ENCODE data around the gene ZDHHC20. TPM values are rescaled to one million over a fixed set of nuclear protein-coding genes. Genes with fewer than 3 reads are reported as not detected.

Gene ZDHHC20
- total RNA-seq, 1 donor from 2014 or later = 49.6 TPM

DNA sequence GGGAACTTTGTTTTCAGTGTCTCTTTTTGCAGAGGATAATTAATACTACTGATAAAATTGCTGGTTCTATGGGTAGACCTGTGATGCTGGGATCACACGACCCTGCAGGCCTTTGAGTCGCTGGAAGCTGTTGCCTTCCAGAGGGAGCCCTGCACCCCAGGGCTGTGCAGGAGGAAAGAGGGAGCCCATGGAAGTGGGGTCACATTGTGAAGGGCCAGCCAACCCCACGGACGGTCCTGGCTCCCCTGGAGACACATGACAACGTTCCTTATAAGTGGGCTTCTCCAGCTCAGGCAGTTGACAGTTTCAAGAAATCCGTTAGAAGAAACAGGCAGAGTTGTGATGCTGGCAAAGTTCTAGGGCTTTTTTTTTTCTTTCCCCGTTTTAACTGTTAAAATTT lies 98.0 kb downstream of the ZDHHC20 start:
- no peaks in the 10 kb centered on the region for H3K27me3 ChIP-seq (ENCODE audit: control insufficient read depth, insufficient read depth, low read length)
- TF ChIP-seq, protein P1, sequence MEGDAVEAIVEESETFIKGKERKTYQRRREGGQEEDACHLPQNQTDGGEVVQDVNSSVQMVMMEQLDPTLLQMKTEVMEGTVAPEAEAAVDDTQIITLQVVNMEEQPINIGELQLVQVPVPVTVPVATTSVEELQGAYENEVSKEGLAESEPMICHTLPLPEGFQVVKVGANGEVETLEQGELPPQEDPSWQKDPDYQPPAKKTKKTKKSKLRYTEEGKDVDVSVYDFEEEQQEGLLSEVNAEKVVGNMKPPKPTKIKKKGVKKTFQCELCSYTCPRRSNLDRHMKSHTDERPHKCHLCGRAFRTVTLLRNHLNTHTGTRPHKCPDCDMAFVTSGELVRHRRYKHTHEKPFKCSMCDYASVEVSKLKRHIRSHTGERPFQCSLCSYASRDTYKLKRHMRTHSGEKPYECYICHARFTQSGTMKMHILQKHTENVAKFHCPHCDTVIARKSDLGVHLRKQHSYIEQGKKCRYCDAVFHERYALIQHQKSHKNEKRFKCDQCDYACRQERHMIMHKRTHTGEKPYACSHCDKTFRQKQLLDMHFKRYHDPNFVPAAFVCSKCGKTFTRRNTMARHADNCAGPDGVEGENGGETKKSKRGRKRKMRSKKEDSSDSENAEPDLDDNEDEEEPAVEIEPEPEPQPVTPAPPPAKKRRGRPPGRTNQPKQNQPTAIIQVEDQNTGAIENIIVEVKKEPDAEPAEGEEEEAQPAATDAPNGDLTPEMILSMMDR (IDR thresholded peaks at IDR 0.05; ENCODE audit: insufficient read depth, low read length, poor library complexity, severe bottlenecking) = no peak
- DNase-seq (ENCODE audit: low read depth) = no peak

DNA sequence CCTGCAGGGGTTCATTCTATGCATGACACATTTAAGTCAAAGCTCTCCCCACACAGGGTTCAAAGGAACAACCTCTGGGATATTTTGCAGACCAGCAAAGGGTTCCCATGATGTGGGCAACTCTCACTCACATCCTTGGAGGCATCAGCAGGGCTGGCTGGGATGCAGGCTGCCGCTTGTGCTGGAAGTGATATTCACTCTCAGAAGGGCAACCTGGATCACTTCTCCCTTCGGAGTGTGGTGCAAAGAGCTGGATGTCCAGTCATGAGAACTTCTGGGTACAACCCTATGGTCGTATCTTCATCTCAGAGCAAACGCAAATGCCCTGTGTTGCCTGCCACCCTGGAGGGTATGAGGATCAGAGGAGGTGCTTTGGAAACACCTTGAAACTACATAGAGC lies 98.6 kb downstream of the ZDHHC20 start:
- DNase-seq (ENCODE audit: low read depth) = no peak
- Histone ChIP-seq H3K36me3 (ENCODE audit: control insufficient read depth, insufficient read depth, low read length) (no peaks in the 10 kb centered on the region), H3K4me3 (ENCODE audit: low read depth, low read length) (no peak overlapping the region), H3K27me3 (ENCODE audit: control insufficient read depth, insufficient read depth, low read length) (no peaks in the 10 kb centered on the region)
- TF ChIP-seq, protein P1 (IDR thresholded peaks at IDR 0.05; ENCODE audit: insufficient read depth, low read length, poor library complexity, severe bottlenecking) = no peak

More for the DNA sequence above, 98.0 kb downstream of the ZDHHC20 start:
- Histone ChIP-seq H3K4me3 (ENCODE audit: low read depth, low read length) (no peak overlapping the region), H3K36me3 (ENCODE audit: control insufficient read depth, insufficient read depth, low read length) (no peaks in the 10 kb centered on the region)

DNA sequence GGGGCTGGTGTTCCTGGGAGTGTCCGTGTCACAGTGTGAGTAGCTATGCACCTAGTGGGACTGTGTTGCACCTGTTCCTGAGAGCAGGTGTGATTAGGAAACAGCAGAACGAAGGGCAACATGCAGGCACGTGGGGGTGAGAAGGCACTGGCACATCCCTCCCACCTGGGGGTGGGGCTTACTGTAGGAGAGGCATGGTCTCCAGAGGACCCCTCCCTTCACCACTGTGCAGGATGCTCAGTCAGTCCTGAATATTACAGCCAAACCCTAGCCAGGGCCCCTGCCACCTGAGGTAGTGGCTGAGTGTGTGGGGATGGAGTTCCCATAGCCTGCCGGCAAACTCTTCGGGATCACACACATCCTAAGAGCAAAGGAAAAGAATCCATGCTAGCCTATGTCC lies 99.2 kb downstream of the ZDHHC20 start:
- Histone ChIP-seq H3K27me3 (ENCODE audit: control insufficient read depth, insufficient read depth, low read length) (no peaks in the 10 kb centered on the region), H3K4me3 (ENCODE audit: low read depth, low read length) (no peak overlapping the region), H3K36me3 (ENCODE audit: control insufficient read depth, insufficient read depth, low read length) (no peaks in the 10 kb centered on the region)
- no peak for DNase-seq (ENCODE audit: low read depth)
- TF ChIP-seq, protein P1 (IDR thresholded peaks at IDR 0.05; ENCODE audit: insufficient read depth, low read length, poor library complexity, severe bottlenecking) = no peak

DNA sequence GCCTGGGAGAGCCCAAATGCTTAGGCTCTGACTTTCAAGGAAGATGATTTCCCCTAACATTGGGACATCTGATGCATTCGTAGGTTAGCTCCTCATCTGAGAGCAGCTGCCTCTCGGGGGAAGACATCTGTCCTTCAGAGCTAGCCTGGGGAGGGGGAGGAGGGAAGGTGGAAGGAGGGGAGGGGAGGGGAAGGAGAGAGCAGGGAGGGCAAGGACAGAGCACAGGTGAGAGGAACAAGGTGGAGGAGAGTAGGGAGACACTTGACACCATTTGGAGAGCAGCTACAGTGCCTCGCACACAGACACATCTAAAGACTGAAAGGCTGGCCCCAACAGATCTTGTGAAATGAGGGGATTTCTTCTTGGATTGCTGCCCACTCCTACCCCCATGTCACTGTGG lies 103.8 kb downstream of the ZDHHC20 start:
- H3K4me3 ChIP-seq (ENCODE audit: low read depth, low read length) = no peak overlapping the region
- no peaks in the 10 kb centered on the region for H3K36me3 ChIP-seq (ENCODE audit: control insufficient read depth, insufficient read depth, low read length)
- no peaks in the 10 kb centered on the region for H3K27me3 ChIP-seq (ENCODE audit: control insufficient read depth, insufficient read depth, low read length)
- no peak for DNase-seq (ENCODE audit: low read depth)
- TF ChIP-seq, protein P1 (IDR thresholded peaks at IDR 0.05; ENCODE audit: insufficient read depth, low read length, poor library complexity, severe bottlenecking) = no peak

DNA sequence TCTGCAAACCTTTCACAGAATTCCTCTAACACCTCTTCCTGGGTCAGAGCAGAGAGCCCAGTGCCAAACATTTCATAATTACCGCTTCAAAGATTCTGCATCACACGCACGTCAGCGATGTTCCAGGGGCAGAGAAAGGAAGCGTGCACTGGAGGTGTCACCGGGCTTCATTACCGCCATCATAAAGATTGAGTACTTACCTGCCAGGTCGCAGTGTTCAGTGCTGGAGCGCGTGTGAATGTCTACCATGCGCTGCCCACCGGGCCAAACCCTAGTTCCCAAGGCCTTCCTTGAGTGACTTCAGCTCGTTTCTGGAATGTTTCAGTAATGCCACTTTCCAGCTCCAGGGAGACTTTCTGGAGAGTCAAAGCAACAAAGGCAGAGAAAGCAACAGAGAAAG lies 104.4 kb downstream of the ZDHHC20 start:
- TF ChIP-seq, protein P1 (IDR thresholded peaks at IDR 0.05; ENCODE audit: insufficient read depth, low read length, poor library complexity, severe bottlenecking) = no peak
- DNase-seq (ENCODE audit: low read depth) = no peak
- H3K36me3 ChIP-seq (ENCODE audit: control insufficient read depth, insufficient read depth, low read length) = no peaks in the 10 kb centered on the region
- no peaks in the 10 kb centered on the region for H3K27me3 ChIP-seq (ENCODE audit: control insufficient read depth, insufficient read depth, low read length)
- no peak overlapping the region for H3K4me3 ChIP-seq (ENCODE audit: low read depth, low read length)

DNA sequence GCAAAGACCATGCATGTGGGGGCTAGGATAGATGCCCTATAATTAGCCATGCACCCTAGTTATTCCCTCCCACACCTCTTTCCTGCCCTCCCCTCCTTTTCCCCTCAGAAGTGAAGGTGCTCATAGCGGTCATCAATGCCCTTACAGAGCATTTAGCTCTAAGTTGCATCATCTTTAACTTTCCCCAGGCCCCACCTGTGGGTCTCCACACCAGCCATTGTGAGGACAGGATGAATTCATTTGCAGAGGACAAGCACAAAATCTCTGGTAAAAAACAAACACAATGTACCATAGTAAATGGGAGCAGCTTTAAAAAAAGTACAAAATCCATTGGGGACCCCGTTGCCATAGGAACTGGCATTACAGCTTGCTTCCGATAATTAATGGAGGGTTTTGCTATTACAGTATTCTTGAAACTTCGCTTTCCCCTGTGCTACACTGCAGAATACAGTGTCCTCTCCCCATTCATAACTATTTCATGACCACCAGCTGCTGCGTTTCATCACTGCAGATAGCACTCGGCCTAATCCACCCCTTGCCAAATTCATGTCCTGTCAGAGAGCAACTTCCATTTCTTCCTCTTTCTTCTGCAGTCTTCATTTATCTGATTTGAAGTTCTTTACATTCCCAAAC lies 110.5 kb downstream of the ZDHHC20 start:
- Histone ChIP-seq H3K36me3 (ENCODE audit: control insufficient read depth, insufficient read depth, low read length) (no peaks in the 10 kb centered on the region), H3K27me3 (ENCODE audit: control insufficient read depth, insufficient read depth, low read length) (no peaks in the 10 kb centered on the region), H3K4me3 (ENCODE audit: low read depth, low read length) (no peak overlapping the region)
- DNase-seq (ENCODE audit: low read depth) = no peak
- TF ChIP-seq, protein P1 (IDR thresholded peaks at IDR 0.05; ENCODE audit: insufficient read depth, low read length, poor library complexity, severe bottlenecking) = no peak

Measured in kidney epithelial cell (primary cell).